Cardiac muscle cell (in vitro differentiated cells and primary cell): Measurements from ENCODE around the gene MTHFSD. TPM values are rescaled to one million over a fixed set of nuclear protein-coding genes. Genes with fewer than 3 reads are reported as not detected.

Source experiments
- DNase-seq, 2 donors: peaks; one replicate each; pipeline versions ENCODE4 v3.0.0 to v3.0.0-alpha.2; 2010 to 2017; ENCODE audit warnings: low read depth in 1 of 2, low spot score in 1 of 2
- H3K27ac ChIP-seq: fragments of 200-600 bp; sonication (generic); 2 replicates; pipeline ENCODE4 v1.5.1; 2016
- H3K27me3 ChIP-seq: fragments of 200-600 bp; sonication (generic); 2 replicates; pipeline ENCODE4 v1.6.0; 2016; ENCODE audit warnings: control low read depth
- H3K36me3 ChIP-seq: fragments of 200-600 bp; sonication (generic); 2 replicates; pipeline ENCODE4 v1.5.1; 2016; ENCODE audit warnings: control low read depth
- H3K4me1 ChIP-seq: fragments of 200-600 bp; sonication (generic); 2 replicates; pipeline ENCODE4 v1.8.1; 2017; ENCODE audit warnings: low read depth, mild to moderate bottlenecking, mixed run types
- H3K4me3 ChIP-seq: fragments of 200-600 bp; sonication (generic); 2 replicates; pipeline ENCODE4 v1.5.1; 2016; ENCODE audit warnings: mild to moderate bottlenecking
- H3K9me3 ChIP-seq: fragments of 200-600 bp; sonication (generic); 2 replicates; pipeline ENCODE4 v1.5.1; 2017; ENCODE audit warnings: low read depth, mild to moderate bottlenecking, control low read depth
- polyA plus RNA-seq: library from polyadenylated mRNA; unstranded; fragments of >200 nt; fragmentation: Nextera tagmentation; extraction: Ambion mirVana; gene quantifications from 2 replicates; pipeline ENCODE4 v1.2.1, GENCODE V29; 2016
- total RNA-seq: library from RNA; depleted of rRNA; stranded (reverse); fragments of >200 nt; gene quantifications from 2 replicates; pipeline ENCODE4 v1.2.3, GENCODE V29; 2016
- TF ChIP-seq, protein P1 (sequence below): IDR thresholded peaks from 2 replicates; pipeline ENCODE4 v1.5.1; 2012; ENCODE audit warnings: low read depth, mild to moderate bottlenecking, low read length

Gene MTHFSD
- total RNA-seq (17.8 and 36.0 TPM in 2 replicates), polyA plus RNA-seq (23.0 and 28.8 TPM in 2 replicates)

DNA sequence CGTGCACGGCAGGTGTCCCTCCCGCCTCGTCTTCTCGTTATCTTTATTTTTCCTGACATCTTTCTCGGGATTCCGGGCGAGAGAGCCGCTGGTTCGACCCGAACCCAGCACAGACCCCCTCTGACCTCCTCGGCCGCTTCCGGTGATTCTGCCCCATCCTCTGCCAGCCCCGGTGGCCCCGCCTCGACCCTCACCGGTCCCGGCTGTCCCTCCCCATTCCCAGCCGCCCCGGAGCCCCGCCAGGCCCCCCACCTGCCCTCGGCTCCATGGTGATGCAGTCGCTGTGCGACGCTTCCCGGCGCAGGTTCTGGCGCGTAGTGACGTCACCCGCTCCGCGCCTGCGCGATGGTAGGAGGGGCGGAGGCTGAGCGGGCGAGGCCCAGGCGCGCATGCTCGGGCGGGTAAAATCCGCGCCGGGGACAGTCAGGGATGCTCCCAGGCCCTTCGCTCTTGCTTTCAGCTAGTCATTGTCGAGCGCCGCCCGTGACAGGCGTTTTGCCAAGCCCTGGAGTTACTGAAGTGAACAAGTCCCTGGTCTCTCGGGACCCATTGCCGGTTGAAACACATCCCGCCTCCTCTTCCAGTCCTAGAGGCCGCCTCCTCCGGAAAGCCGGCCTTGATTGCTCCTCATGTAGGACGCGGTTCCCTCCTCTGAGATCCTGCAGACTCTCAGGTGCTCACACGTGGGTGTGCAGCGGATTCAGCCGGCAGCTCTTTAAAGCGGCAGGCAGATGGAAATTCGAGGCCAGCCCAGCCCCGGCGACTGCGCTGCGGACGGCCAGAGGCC is at the start of gene MTHFSD:
MTHFSD (minus strand) TSS at position 319 of the 787 bp plus-strand sequence; CDS start at position 268, 51 bp downstream.
- Histone ChIP-seq H3K27me3 (no peaks in the 10 kb centered on the region), H3K9me3 (no peaks in the 10 kb centered on the region), H3K27ac (peak within 1 kb of the TSS; percentile 87), H3K36me3 (no peaks in the 10 kb centered on the region), H3K4me3 (peak within 1 kb of the TSS; percentile 87), H3K4me1 (peaks cover 3% of the 10 kb centered on the region)
- peak; percentile 93 to 95 for DNase-seq
- TF ChIP-seq, protein P1, sequence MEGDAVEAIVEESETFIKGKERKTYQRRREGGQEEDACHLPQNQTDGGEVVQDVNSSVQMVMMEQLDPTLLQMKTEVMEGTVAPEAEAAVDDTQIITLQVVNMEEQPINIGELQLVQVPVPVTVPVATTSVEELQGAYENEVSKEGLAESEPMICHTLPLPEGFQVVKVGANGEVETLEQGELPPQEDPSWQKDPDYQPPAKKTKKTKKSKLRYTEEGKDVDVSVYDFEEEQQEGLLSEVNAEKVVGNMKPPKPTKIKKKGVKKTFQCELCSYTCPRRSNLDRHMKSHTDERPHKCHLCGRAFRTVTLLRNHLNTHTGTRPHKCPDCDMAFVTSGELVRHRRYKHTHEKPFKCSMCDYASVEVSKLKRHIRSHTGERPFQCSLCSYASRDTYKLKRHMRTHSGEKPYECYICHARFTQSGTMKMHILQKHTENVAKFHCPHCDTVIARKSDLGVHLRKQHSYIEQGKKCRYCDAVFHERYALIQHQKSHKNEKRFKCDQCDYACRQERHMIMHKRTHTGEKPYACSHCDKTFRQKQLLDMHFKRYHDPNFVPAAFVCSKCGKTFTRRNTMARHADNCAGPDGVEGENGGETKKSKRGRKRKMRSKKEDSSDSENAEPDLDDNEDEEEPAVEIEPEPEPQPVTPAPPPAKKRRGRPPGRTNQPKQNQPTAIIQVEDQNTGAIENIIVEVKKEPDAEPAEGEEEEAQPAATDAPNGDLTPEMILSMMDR = no peak

GRCh38 chr16:86604436-86605193 is 49.6 kb upstream of the MTHFSD start:
- no peak for DNase-seq
- Histone ChIP-seq H3K4me3 (no peak overlapping the region), H3K4me1 (no peaks in the 10 kb centered on the region), H3K27ac (no peak overlapping the region), H3K9me3 (no peaks in the 10 kb centered on the region), H3K27me3 (no peaks in the 10 kb centered on the region), H3K36me3 (no peaks in the 10 kb centered on the region)
- TF ChIP-seq, protein P1 = no peak

GRCh38 chr16:86602521-86602920 is 47.5 kb upstream of the MTHFSD start:
- no peaks in the 10 kb centered on the region for H3K27me3 ChIP-seq
- H3K36me3 ChIP-seq = no peaks in the 10 kb centered on the region
- H3K4me3 ChIP-seq = no peak overlapping the region
- H3K9me3 ChIP-seq = no peaks in the 10 kb centered on the region
- no peak for DNase-seq
- no peaks in the 10 kb centered on the region for H3K4me1 ChIP-seq
- TF ChIP-seq, protein P1 = no peak
- no peak overlapping the region for H3K27ac ChIP-seq

DNA sequence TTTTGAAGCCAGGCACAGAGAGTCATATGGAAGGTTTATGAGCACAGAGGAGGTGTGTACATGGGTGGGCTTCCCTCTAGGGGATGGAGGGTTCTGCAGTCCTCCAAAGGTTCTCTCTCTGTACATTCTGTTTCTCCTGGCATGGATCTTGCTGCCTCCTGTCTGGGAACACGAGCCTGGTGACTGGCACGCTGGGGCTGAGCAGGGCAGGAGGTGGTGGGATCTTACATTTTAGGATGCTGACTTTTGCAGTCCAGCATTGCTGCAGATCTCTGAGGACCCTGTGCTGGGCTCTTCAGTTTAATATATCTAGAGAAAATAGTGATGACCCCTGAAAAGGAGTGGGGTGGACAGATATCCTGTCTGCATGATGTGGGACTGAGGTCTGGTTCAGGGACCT is 46.3 kb upstream of the MTHFSD start:
- Histone ChIP-seq H3K4me1 (no peaks in the 10 kb centered on the region), H3K36me3 (no peaks in the 10 kb centered on the region), H3K9me3 (no peaks in the 10 kb centered on the region), H3K27ac (no peak overlapping the region), H3K27me3 (no peaks in the 10 kb centered on the region), H3K4me3 (no peak overlapping the region)
- TF ChIP-seq, protein P1 = no peak
- DNase-seq = no peak

- DNase-seq = no peak
- H3K27me3 ChIP-seq = peaks cover 3% of the 10 kb centered on the region
Observed at GRCh38 chr16:86598607-86599565, 43.9 kb upstream of the MTHFSD start.

More at GRCh38 chr16:86598607-86599565, 43.9 kb upstream of the MTHFSD start:
- no peaks in the 10 kb centered on the region for H3K9me3 ChIP-seq
- H3K4me1 ChIP-seq = no peaks in the 10 kb centered on the region
- TF ChIP-seq, protein P1 = no peak
- H3K27ac ChIP-seq = no peak overlapping the region
- no peaks in the 10 kb centered on the region for H3K36me3 ChIP-seq
- no peak overlapping the region for H3K4me3 ChIP-seq
